Mesenchymal stem cell (in vitro differentiated cells and primary cell): ENCODE results near the gene KSR1.

Experiments
- DNase-seq: peaks from one replicate; pipeline ENCODE4 v3.0.0-alpha.2; 2013
- H2AFZ ChIP-seq: one replicate; pipeline ENCODE4 v1.6.1; 2013; ENCODE audit warnings: low read depth, mild to moderate bottlenecking, control low read depth, inconsistent platforms, low read length, moderate library complexity
- H2AK5ac ChIP-seq: 2 replicates; pipeline ENCODE4 v1.6.1; 2013; ENCODE audit warnings: low read length, moderate library complexity, mild to moderate bottlenecking, inconsistent platforms; ENCODE audit not compliant: severe bottlenecking
- H2BK120ac ChIP-seq: one replicate; pipeline ENCODE4 v1.6.1; 2013; ENCODE audit warnings: low read depth, mild to moderate bottlenecking, inconsistent platforms, low read length, moderate library complexity
- H2BK12ac ChIP-seq, 2 experiments: one replicate each; pipeline ENCODE4 v1.6.1; 2013; ENCODE audit warnings: inconsistent platforms in 2 of 2, low read length in 2 of 2, mild to moderate bottlenecking in 2 of 2, moderate library complexity in 2 of 2, control low read depth in 1 of 2
- H2BK15ac ChIP-seq: one replicate; pipeline ENCODE4 v1.6.1; 2013; ENCODE audit warnings: mild to moderate bottlenecking, low read depth, inconsistent platforms; ENCODE audit not compliant: poor library complexity, severe bottlenecking
- H2BK5ac ChIP-seq: 2 replicates; pipeline ENCODE4 v1.6.1; 2013; ENCODE audit warnings: low read depth, mild to moderate bottlenecking, low read length, control low read depth, inconsistent platforms; ENCODE audit not compliant: poor library complexity, severe bottlenecking
- H3K14ac ChIP-seq, 2 experiments: one replicate each; pipeline ENCODE4 v1.6.1; 2013; ENCODE audit warnings: inconsistent platforms in 2 of 2, low read length in 2 of 2, control low read depth in 1 of 2, mild to moderate bottlenecking in 1 of 2, moderate library complexity in 1 of 2
- H3K18ac ChIP-seq, 2 experiments: one replicate each; pipeline ENCODE4 v1.6.1; 2013; ENCODE audit warnings: inconsistent platforms in 2 of 2, low read length in 2 of 2, control low read depth in 1 of 2, low read depth in 1 of 2, mild to moderate bottlenecking in 1 of 2
- H3K23ac ChIP-seq, 2 experiments: one replicate each; pipeline ENCODE4 v1.6.1; 2013; ENCODE audit warnings: inconsistent platforms in 2 of 2, low read length in 2 of 2, mild to moderate bottlenecking in 2 of 2, moderate library complexity in 2 of 2, control low read depth in 1 of 2
- H3K27ac ChIP-seq: 2 replicates; pipeline ENCODE4 v1.5.1; 2013; ENCODE audit warnings: mild to moderate bottlenecking, moderate library complexity, low read length, control low read depth, inconsistent platforms; ENCODE audit not compliant: poor library complexity, severe bottlenecking
- H3K27me3 ChIP-seq, 2 experiments: 2 replicates each; pipeline versions ENCODE4 v1.6.1 to v1.7.0; 2013; ENCODE audit warnings: low read length in 2 of 2, mild to moderate bottlenecking in 2 of 2, moderate library complexity in 2 of 2, control low read depth in 1 of 2, inconsistent platforms in 1 of 2; ENCODE audit not compliant: control insufficient read depth in 1 of 2, insufficient read depth in 1 of 2
- H3K36me3 ChIP-seq, 2 experiments: 2 replicates each; pipeline versions ENCODE4 v1.6.1 to v1.7.0; 2013; ENCODE audit warnings: low read length in 2 of 2, control low read depth in 1 of 2, inconsistent platforms in 1 of 2, low read depth in 1 of 2, mild to moderate bottlenecking in 1 of 2; ENCODE audit not compliant: insufficient read depth in 2 of 2, control insufficient read depth in 1 of 2
- H3K4ac ChIP-seq, 2 experiments: one replicate each; pipeline ENCODE4 v1.6.1; 2013; ENCODE audit warnings: inconsistent platforms in 2 of 2, low read length in 2 of 2, mild to moderate bottlenecking in 2 of 2, moderate library complexity in 2 of 2, control low read depth in 1 of 2, low read depth in 1 of 2
- H3K4me1 ChIP-seq: 2 replicates; pipeline ENCODE4 v1.6.1; 2013; ENCODE audit warnings: low read depth, low read length, control low read depth; ENCODE audit not compliant: control insufficient read depth, insufficient read depth
- H3K4me2 ChIP-seq: 2 replicates; pipeline ENCODE4 v1.6.1; 2013; ENCODE audit warnings: low read length, mild to moderate bottlenecking, inconsistent platforms; ENCODE audit not compliant: poor library complexity, severe bottlenecking
- H3K4me3 ChIP-seq, 2 experiments: 2 replicates each; pipeline versions ENCODE4 v1.5.1 to v1.7.0; 2013; ENCODE audit warnings: low read length in 2 of 2, mild to moderate bottlenecking in 2 of 2, control low read depth in 1 of 2, low read depth in 1 of 2; ENCODE audit not compliant: insufficient read depth in 1 of 2
- H3K79me1 ChIP-seq: replicated peaks from 2 replicates; pipeline ENCODE4 v1.6.1; 2013; ENCODE audit warnings: mild to moderate bottlenecking, control low read depth, low read length, inconsistent platforms; ENCODE audit not compliant: poor library complexity, severe bottlenecking
- H3K9ac ChIP-seq: 2 replicates; pipeline ENCODE4 v1.7.0; 2013; ENCODE audit warnings: mild to moderate bottlenecking, low read length, moderate library complexity
- H3K9me3 ChIP-seq: 2 replicates; pipeline ENCODE4 v1.7.0; 2013; ENCODE audit warnings: mild to moderate bottlenecking, low read length; ENCODE audit not compliant: control insufficient read depth
- H4K8ac ChIP-seq: one replicate; pipeline ENCODE4 v1.6.1; 2013; ENCODE audit warnings: inconsistent platforms, mild to moderate bottlenecking, low read length, moderate library complexity
- H4K91ac ChIP-seq: one replicate; pipeline ENCODE4 v1.6.1; 2013; ENCODE audit warnings: mild to moderate bottlenecking, low read length, inconsistent platforms
- WGBS: methylation state at CpG from one replicate; pipeline ENCODE4 v1.1.7; 2013; ENCODE audit warnings: mixed read lengths; 5-methylcytosine and 5-hydroxymethylcytosine counted together

KSR1 gene

DNA sequence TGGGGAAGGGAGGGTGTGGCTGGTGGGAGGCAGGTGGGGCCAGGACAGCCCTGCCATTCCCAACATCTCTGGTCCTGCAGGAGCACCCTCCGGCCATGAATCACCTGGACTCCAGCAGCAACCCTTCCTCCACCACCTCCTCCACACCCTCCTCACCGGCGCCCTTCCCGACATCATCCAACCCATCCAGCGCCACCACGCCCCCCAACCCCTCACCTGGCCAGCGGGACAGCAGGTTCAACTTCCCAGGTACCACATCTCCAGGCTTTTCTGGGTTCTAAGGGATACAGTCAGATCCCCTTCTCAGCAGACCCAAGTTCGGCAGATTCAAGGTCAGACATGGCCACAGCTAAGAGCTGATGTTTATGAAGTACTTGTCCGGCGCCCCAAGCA, 140.9 kb downstream of the KSR1 start:
- Histone ChIP-seq H3K9ac (no peak overlapping the region), H2AFZ (no peak overlapping the region), H3K4me1 (peaks cover 5% of the 10 kb centered on the region), H3K36me3 (peaks cover 59 to 66% of the 10 kb centered on the region in 2 experiments), H3K9me3 (no peaks in the 10 kb centered on the region), H3K4ac (no peak overlapping the region), H2BK5ac (no peak overlapping the region), H4K91ac (no peak overlapping the region), H3K18ac (no peak overlapping the region), H2BK120ac (no peak overlapping the region), H3K4me3 (no peak overlapping the region), H3K23ac (no peak overlapping the region), H2BK15ac (no peak overlapping the region), H3K27ac (no peak overlapping the region), H3K79me1 (peaks cover 5% of the 10 kb centered on the region), H2BK12ac (no peak overlapping the region), H3K4me2 (no peak overlapping the region), H4K8ac (no peak overlapping the region), H3K14ac (no peak overlapping the region), H2AK5ac (no peak overlapping the region), H3K27me3 (no peaks in the 10 kb centered on the region)
- no peak for DNase-seq
- 88% methylated on average over 10 of the region's 10 CpGs for WGBS

DNA sequence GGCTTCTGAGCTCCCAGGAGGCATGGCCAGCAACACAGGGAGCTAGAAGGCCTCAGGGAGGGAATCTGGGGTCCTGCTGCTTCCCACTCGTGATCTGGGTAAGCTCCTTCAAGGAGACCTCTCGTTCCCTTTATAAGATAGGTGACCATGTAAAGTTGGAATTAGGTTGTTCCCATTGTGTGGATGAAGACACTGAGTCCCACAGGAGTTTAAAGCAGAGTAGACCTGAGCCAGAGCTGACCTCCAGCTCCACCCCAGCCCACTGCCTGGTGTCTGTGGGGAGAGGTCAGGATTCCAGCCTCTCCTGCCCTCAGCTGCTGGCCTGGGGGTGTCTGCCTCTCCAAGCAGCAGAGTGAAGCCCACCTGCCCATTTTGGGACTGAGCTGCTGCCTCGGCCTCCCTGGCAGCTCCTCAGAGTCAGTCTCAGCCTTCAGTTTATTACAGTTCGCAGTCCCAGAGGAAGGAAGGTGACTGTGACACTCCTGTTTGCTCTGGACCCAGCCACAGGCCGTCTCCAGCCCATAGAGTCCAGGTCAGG, 141.6 kb downstream of the KSR1 start:
- Histone ChIP-seq H3K4ac (no peak overlapping the region), H2AFZ (no peak overlapping the region), H3K9ac (no peak overlapping the region), H2BK12ac (no peak overlapping the region), H2BK5ac (no peak overlapping the region), H2BK15ac (no peak overlapping the region), H3K23ac (no peak overlapping the region), H3K4me3 (no peak overlapping the region), H4K91ac (no peak overlapping the region), H3K36me3 (peaks cover 53 to 65% of the 10 kb centered on the region in 2 experiments), H3K4me1 (peaks cover 7% of the 10 kb centered on the region), H2AK5ac (no peak overlapping the region), H3K14ac (no peak overlapping the region), H3K27me3 (no peaks in the 10 kb centered on the region), H3K9me3 (no peaks in the 10 kb centered on the region), H2BK120ac (no peak overlapping the region), H3K4me2 (no peak overlapping the region), H3K18ac (no peak overlapping the region), H3K79me1 (peaks cover 5% of the 10 kb centered on the region), H3K27ac (no peak overlapping the region), H4K8ac (no peak overlapping the region)
- DNase-seq: no peak
- WGBS: 90% methylated on average over 5 of the region's 5 CpGs

DNA sequence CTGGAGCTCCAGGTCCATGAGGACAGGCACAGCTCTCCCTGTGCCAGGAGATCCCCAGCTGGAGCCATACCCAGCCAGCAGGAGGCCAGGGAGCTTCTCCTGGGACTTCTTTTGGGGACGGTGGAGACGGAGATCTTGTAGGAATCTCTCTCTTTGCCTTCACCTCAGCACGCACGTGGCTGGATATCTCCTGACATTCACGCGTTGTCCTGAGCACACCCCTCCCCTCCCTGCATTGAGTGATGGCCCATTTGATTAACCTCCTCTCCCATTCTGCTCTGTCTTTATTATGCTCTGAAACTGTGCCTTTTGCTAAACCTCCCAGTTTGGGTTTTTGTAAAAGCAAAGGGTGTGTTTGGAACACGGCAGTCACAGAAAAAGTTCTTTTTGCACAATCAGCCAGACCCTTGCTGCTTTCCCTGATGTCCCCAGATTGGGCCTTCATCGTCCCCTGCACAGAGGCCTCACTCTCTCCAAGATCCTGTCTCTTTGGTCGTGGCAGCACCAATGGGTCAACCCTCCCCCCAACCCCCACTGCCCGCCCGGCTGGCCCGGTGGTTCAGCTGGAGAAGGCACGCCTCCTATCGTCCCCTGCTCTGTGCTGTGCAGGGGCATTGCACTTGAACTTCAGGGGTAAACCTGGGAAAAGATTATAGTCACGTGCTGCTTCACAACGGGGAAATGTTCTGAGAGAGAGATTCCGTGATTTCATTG, 142.2 kb downstream of the KSR1 start:
- H2BK5ac ChIP-seq: no peak overlapping the region
- no peaks in the 10 kb centered on the region for H3K27me3 ChIP-seq
- no peak overlapping the region for H4K8ac ChIP-seq
- no peak overlapping the region for H2AK5ac ChIP-seq
- no peak for DNase-seq
- no peak overlapping the region for H2AFZ ChIP-seq
- H3K14ac ChIP-seq: no peak overlapping the region
- H3K4me1 ChIP-seq: peaks cover 11% of the 10 kb centered on the region
- no peak overlapping the region for H2BK120ac ChIP-seq
- no peak overlapping the region for H3K18ac ChIP-seq
- no peak overlapping the region for H3K4me2 ChIP-seq
- no peaks in the 10 kb centered on the region for H3K9me3 ChIP-seq
- WGBS: 91% methylated on average over 17 of the region's 17 CpGs
- H3K27ac ChIP-seq: no peak overlapping the region
- no peak overlapping the region for H3K4me3 ChIP-seq
- no peak overlapping the region for H2BK15ac ChIP-seq
- no peak overlapping the region for H3K9ac ChIP-seq
- no peak overlapping the region for H3K4ac ChIP-seq
- H3K23ac ChIP-seq: no peak overlapping the region
- peaks cover 47 to 61% of the 10 kb centered on the region in 2 experiments for H3K36me3 ChIP-seq
- H2BK12ac ChIP-seq: no peak overlapping the region
- no peak overlapping the region for H4K91ac ChIP-seq
- peaks cover 5% of the 10 kb centered on the region for H3K79me1 ChIP-seq

DNA sequence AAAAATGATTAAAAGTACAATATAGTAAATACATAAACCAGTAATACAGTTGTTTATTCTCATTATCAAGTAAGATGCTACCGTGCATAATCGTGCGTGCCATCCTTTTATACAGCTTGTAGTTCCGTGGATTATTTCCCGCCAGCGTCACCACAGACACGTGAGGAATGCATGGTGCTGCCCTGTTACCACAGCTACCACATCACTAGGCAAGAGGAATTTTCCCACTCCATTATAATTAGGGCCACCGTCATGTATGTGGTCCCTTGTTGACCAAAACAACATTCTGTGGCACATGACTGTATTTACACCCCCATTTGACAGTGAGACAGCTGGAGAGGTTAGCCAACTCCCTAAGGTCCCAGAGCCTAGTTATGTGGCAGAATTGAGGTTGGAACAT, 144.2 kb downstream of the KSR1 start:
- no peak overlapping the region for H3K18ac ChIP-seq
- no peak overlapping the region for H2BK5ac ChIP-seq
- no peak overlapping the region for H3K14ac ChIP-seq
- H3K4ac ChIP-seq: no peak overlapping the region
- no peaks in the 10 kb centered on the region for H3K9me3 ChIP-seq
- H2AFZ ChIP-seq: no peak overlapping the region
- no peak overlapping the region for H4K91ac ChIP-seq
- no peak overlapping the region for H3K4me2 ChIP-seq
- no peaks in the 10 kb centered on the region for H3K27me3 ChIP-seq
- H3K27ac ChIP-seq: no peak overlapping the region
- peaks cover 5% of the 10 kb centered on the region for H3K79me1 ChIP-seq
- H2AK5ac ChIP-seq: no peak overlapping the region
- no peak overlapping the region for H3K4me3 ChIP-seq
- 94% methylated on average over 8 of the region's 8 CpGs for WGBS
- H2BK15ac ChIP-seq: no peak overlapping the region
- no peak overlapping the region for H2BK120ac ChIP-seq
- no peak overlapping the region for H2BK12ac ChIP-seq
- peaks cover 10% of the 10 kb centered on the region for H3K4me1 ChIP-seq
- no peak overlapping the region for H4K8ac ChIP-seq
- peaks cover 47 to 66% of the 10 kb centered on the region in 2 experiments for H3K36me3 ChIP-seq
- no peak overlapping the region for H3K23ac ChIP-seq
- H3K9ac ChIP-seq: no peak overlapping the region
- no peak for DNase-seq
